Endodermal cell (in vitro differentiated cells): ENCODE results near the gene MMP11. TPM values are rescaled to one million over a fixed set of nuclear protein-coding genes. Genes with fewer than 3 reads are reported as not detected.

Source experiments
- DNase-seq: peaks from one replicate; pipeline ENCODE4 v3.0.0-alpha.2; 2017
- H3K27ac ChIP-seq: 2 replicates; pipeline ENCODE4 v1.5.1; 2013; ENCODE audit warnings: mild to moderate bottlenecking, low read depth, low read length, moderate library complexity
- H3K27me3 ChIP-seq: 2 replicates; pipeline ENCODE4 v1.6.1; 2013; ENCODE audit warnings: mild to moderate bottlenecking, low read length, moderate library complexity; ENCODE audit not compliant: insufficient read depth, control insufficient read depth, poor library complexity, severe bottlenecking
- H3K36me3 ChIP-seq: 2 replicates; pipeline ENCODE4 v1.7.0; 2013; ENCODE audit warnings: mild to moderate bottlenecking, low read length, moderate library complexity; ENCODE audit not compliant: control insufficient read depth, insufficient read depth
- H3K4me1 ChIP-seq: one replicate; pipeline ENCODE4 v1.7.0; 2013; ENCODE audit warnings: low read length; ENCODE audit not compliant: control insufficient read depth, insufficient read depth
- H3K4me3 ChIP-seq: 2 replicates; pipeline ENCODE4 v1.5.1; 2013; ENCODE audit warnings: mild to moderate bottlenecking, low read length, moderate library complexity
- H3K9ac ChIP-seq: 2 replicates; pipeline ENCODE4 v1.6.1; 2013; ENCODE audit warnings: mild to moderate bottlenecking, low read length, moderate library complexity; ENCODE audit not compliant: poor library complexity, severe bottlenecking; ENCODE audit errors: extremely low read depth
- H3K9me3 ChIP-seq: 2 replicates; pipeline ENCODE4 v1.6.1; 2013; ENCODE audit warnings: mild to moderate bottlenecking, low read length, moderate library complexity; ENCODE audit not compliant: control insufficient read depth
- H3K27ac Mint-ChIP-seq: 2 replicates; pipeline ENCODE4 v1.8.0; 2020; ENCODE audit warnings: mixed read lengths
- H3K27me3 Mint-ChIP-seq: 2 replicates; pipeline ENCODE4 v1.8.0; 2021; ENCODE audit warnings: mild to moderate bottlenecking, mixed read lengths; ENCODE audit not compliant: insufficient read depth
- H3K36me3 Mint-ChIP-seq: 2 replicates; pipeline ENCODE4 v1.8.0; 2020; ENCODE audit warnings: low read depth, mixed read lengths
- H3K4me1 Mint-ChIP-seq: 2 replicates; pipeline ENCODE4 v1.8.0; 2020; ENCODE audit warnings: mixed read lengths
- H3K4me3 Mint-ChIP-seq: 2 replicates; pipeline ENCODE4 v1.8.0; 2020; ENCODE audit warnings: mild to moderate bottlenecking, moderate library complexity, mixed read lengths
- H3K9me3 Mint-ChIP-seq: 2 replicates; pipeline ENCODE4 v1.8.0; 2020; ENCODE audit warnings: mild to moderate bottlenecking, mixed read lengths
- WGBS, 2 experiments: methylation state at CpG; one replicate each; pipeline versions ENCODE4 v1.1.5 to v1.1.7; 2013; ENCODE audit warnings: missing lambda C conversion rate in 2 of 2, mixed read lengths in 1 of 2; ENCODE audit not compliant: insufficient coverage in 1 of 2, insufficient read length in 1 of 2; 5-methylcytosine and 5-hydroxymethylcytosine counted together
- total RNA-seq, 2 donors: library from RNA; stranded (reverse); fragmentation: NEBNext Ultra II Directional in 1 of 2; extraction: Animal tissue kit (Norgen Biotek cat#: 25700) in 1 of 2; gene quantifications; 2 replicates in 1 of 2; 3 replicates in 1 of 2; pipeline ENCODE4 v1.2.1, GENCODE V29; 2021
- TF ChIP-seq, protein P1 (sequence below): fragments of 200-600 bp; sonication (generic); conservative IDR thresholded peaks from 2 replicates; pipeline ENCODE4 v1.5.0; 2021; ENCODE audit warnings: antibody characterized with exemption, mild to moderate bottlenecking

Gene MMP11
- total RNA-seq, 2 donors from 2014 or later, result 9.7 to 14.3 TPM

DNA sequence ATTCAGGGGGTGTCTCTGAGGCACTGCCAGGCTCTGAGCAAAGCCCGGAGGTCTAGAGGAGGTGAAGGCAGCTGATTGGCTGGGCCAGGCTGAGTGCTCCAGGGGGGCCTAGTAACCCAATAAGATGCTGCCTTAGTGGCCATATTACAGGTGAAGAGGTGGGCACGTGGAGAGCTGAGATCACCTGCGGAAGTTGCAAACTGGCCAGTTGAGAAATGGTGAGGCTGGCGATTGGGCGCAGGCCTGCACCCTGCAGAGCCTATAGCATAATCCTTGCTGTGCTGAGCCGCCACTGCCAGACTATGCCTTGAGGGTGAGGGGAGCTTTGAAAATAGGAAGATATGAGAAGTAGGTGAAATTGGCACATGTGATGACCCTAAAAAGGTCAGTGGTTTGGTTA is 44.5 kb downstream of the MMP11 start:
- Mint-ChIP-seq H3K4me1 (no peaks in the 10 kb centered on the region), H3K9me3 (no peaks in the 10 kb centered on the region), H3K27me3 (no peaks in the 10 kb centered on the region), H3K4me3 (no peak overlapping the region), H3K36me3 (peaks cover 89% of the 10 kb centered on the region), H3K27ac (no peak overlapping the region)
- Histone ChIP-seq H3K27ac (no peak overlapping the region), H3K4me1 (no peaks in the 10 kb centered on the region), H3K4me3 (no peak overlapping the region), H3K27me3 (no peaks in the 10 kb centered on the region), H3K9ac (no peak overlapping the region), H3K9me3 (no peaks in the 10 kb centered on the region), H3K36me3 (peaks cover 82% of the 10 kb centered on the region)
- DNase-seq, result no peak
- 96 to 97% methylated on average over 6 of the region's 6 CpGs for WGBS, 2 experiments
- TF ChIP-seq, protein P1, sequence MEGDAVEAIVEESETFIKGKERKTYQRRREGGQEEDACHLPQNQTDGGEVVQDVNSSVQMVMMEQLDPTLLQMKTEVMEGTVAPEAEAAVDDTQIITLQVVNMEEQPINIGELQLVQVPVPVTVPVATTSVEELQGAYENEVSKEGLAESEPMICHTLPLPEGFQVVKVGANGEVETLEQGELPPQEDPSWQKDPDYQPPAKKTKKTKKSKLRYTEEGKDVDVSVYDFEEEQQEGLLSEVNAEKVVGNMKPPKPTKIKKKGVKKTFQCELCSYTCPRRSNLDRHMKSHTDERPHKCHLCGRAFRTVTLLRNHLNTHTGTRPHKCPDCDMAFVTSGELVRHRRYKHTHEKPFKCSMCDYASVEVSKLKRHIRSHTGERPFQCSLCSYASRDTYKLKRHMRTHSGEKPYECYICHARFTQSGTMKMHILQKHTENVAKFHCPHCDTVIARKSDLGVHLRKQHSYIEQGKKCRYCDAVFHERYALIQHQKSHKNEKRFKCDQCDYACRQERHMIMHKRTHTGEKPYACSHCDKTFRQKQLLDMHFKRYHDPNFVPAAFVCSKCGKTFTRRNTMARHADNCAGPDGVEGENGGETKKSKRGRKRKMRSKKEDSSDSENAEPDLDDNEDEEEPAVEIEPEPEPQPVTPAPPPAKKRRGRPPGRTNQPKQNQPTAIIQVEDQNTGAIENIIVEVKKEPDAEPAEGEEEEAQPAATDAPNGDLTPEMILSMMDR, result no peak

DNA sequence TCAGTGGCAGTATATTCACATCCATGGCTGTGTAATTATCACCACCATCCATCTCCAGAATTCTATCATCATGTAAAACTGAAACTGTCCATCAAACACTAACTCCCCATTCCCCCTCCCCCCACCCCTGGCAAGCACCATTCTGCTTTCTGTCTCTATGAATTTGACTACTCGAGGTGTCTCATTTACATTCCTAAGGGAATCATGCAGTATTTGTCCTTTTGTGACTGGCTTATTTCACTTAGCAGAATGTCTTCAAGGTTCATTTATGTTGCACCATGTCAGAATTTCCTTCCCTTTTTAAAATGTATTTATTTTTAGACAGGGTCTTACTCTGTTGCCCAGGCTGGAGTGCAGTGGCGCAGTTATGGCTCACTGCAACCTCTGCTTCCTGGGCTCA is 45.9 kb downstream of the MMP11 start:
- Histone ChIP-seq H3K27me3 (no peaks in the 10 kb centered on the region), H3K4me3 (no peak overlapping the region), H3K36me3 (peaks cover 76% of the 10 kb centered on the region), H3K27ac (no peak overlapping the region), H3K9ac (no peak overlapping the region), H3K4me1 (no peaks in the 10 kb centered on the region), H3K9me3 (no peaks in the 10 kb centered on the region)
- 93 to 95% methylated on average over 2 of the region's 2 CpGs for WGBS, 2 experiments
- Mint-ChIP-seq H3K9me3 (no peaks in the 10 kb centered on the region), H3K4me1 (no peaks in the 10 kb centered on the region), H3K27me3 (no peaks in the 10 kb centered on the region), H3K36me3 (peaks cover 88% of the 10 kb centered on the region), H3K27ac (no peak overlapping the region), H3K4me3 (no peak overlapping the region)
- no peak for DNase-seq
- TF ChIP-seq, protein P1, result no peak

DNA sequence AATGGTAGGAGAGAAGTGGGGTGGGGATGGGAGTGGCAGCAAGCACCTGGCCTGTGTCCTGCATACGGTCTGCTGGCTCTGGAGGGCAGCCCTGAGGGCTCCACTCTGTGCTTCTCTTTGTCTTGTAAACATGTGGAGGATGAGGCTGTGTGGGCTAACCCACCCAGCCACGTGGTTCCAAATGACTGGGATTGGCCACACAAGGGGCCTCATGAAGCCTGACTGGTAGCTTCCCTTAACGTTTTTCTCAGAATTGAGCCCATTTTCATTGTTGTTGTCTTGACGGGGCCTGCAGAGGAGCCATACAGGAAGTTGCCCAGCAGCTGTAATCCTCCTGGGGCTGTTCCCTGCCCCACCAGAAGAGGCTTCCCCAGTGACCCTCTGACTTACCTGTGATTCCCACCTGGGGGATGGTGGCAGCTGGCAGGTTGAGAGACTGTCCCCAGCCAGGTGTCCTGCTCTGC is 48.1 kb downstream of the MMP11 start:
- H3K36me3 ChIP-seq, result peaks cover 82% of the 10 kb centered on the region
- H3K9me3 ChIP-seq, result no peaks in the 10 kb centered on the region
- H3K4me1 ChIP-seq, result no peaks in the 10 kb centered on the region
- Mint-ChIP-seq H3K4me1 (no peaks in the 10 kb centered on the region), H3K27me3 (no peaks in the 10 kb centered on the region), H3K27ac (peak overlapping the region; percentile 61), H3K9me3 (no peaks in the 10 kb centered on the region), H3K4me3 (no peak overlapping the region), H3K36me3 (peaks cover 89% of the 10 kb centered on the region)
- DNase-seq, result peak; percentile 55
- no peak overlapping the region for H3K9ac ChIP-seq
- TF ChIP-seq, protein P1, result no peak
- no peak overlapping the region for H3K27ac ChIP-seq
- no peaks in the 10 kb centered on the region for H3K27me3 ChIP-seq
- WGBS, 2 experiments, result 80 to 81% methylated on average over 3 to 4 of the region's 4 CpGs
- H3K4me3 ChIP-seq, result no peak overlapping the region
